Effector memory CD4-positive, alpha-beta T cell (primary cell): ENCODE measurements around the gene HSD17B7.
A peak's percentile ranks its signal among the peaks of the same experiment; 100 is the strongest.
"Not testable (repeated sequence)": the region's sequence is repeated elsewhere in the genome, so short reads cannot be mapped to it uniquely, and the experiment has no call there.

Experiments
- DNase-seq, 3 donors: peaks; one replicate each; pipeline ENCODE4 v3.0.0-alpha.2; 2020
- H3K27ac ChIP-seq: 2 replicates; pipeline ENCODE4 v1.7.0; 2013; ENCODE audit warnings: mild to moderate bottlenecking, low read length, moderate library complexity; ENCODE audit not compliant: insufficient read depth, poor library complexity, severe bottlenecking
- H3K27me3 ChIP-seq: replicated peaks from 2 replicates; pipeline ENCODE4 v1.7.0; 2013; ENCODE audit warnings: mild to moderate bottlenecking, low read length; ENCODE audit not compliant: insufficient read depth, control insufficient read depth, poor library complexity, severe bottlenecking
- H3K36me3 ChIP-seq: 2 replicates; pipeline ENCODE4 v1.7.0; 2013; ENCODE audit warnings: mild to moderate bottlenecking, low read length, moderate library complexity; ENCODE audit not compliant: control insufficient read depth, insufficient read depth
- H3K4me1 ChIP-seq: 2 replicates; pipeline ENCODE4 v1.7.0; 2013; ENCODE audit warnings: low read length, mild to moderate bottlenecking; ENCODE audit not compliant: control insufficient read depth, insufficient read depth, poor library complexity, severe bottlenecking
- H3K4me3 ChIP-seq: 2 replicates; pipeline ENCODE4 v1.7.0; 2013; ENCODE audit warnings: low read length, low read depth, mild to moderate bottlenecking; ENCODE audit not compliant: insufficient read depth, poor library complexity, severe bottlenecking
- H3K9me3 ChIP-seq: 2 replicates; pipeline ENCODE4 v1.7.0; 2013; ENCODE audit warnings: mild to moderate bottlenecking, low read length, moderate library complexity; ENCODE audit not compliant: control insufficient read depth

Gene HSD17B7

GRCh38 chr1:162799995-162800830 is 9.7 kb downstream of the HSD17B7 start:
- H3K4me1 ChIP-seq, DNase-seq, H3K27me3 ChIP-seq, H3K9me3 ChIP-seq, H3K27ac ChIP-seq, H3K4me3 ChIP-seq: not testable (repeated sequence)
- peaks cover 15% of the 10 kb centered on the region for H3K36me3 ChIP-seq

GRCh38 chr1:162807503-162807902 is 17.0 kb downstream of the HSD17B7 start:
- not testable (repeated sequence) for H3K36me3 ChIP-seq, H3K9me3 ChIP-seq, H3K4me1 ChIP-seq, DNase-seq, H3K27ac ChIP-seq, H3K27me3 ChIP-seq, H3K4me3 ChIP-seq

GRCh38 chr1:162812357-162812756 is 21.9 kb downstream of the HSD17B7 start:
- not testable (repeated sequence) for H3K27me3 ChIP-seq, DNase-seq, H3K9me3 ChIP-seq, H3K4me3 ChIP-seq, H3K4me1 ChIP-seq, H3K36me3 ChIP-seq, H3K27ac ChIP-seq

DNA sequence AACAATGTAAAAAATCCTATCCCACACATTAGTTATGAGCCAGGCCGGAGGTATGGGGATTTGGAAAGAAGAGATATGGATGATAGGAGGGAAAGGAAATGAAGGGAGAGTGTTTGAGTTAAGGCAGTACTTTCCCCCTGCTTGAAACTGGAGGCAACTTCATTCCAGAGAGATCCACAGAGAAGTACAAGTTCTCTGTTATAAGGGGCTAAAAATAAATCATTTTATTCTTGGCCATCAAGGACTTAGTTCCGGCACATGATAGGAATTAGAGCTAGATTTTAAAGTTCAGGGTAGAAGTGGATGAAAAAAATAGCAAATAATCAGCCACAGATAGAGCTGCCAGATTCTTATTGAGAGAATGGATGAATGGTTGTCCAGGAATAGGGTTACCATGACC is 27.6 kb downstream of the HSD17B7 start:
- H3K4me3 ChIP-seq, H3K4me1 ChIP-seq, H3K27me3 ChIP-seq, H3K36me3 ChIP-seq, H3K27ac ChIP-seq, DNase-seq, H3K9me3 ChIP-seq: not testable (repeated sequence)

GRCh38 chr1:162818666-162819065 is 28.2 kb downstream of the HSD17B7 start:
- not testable (repeated sequence) for H3K9me3 ChIP-seq, H3K27me3 ChIP-seq, H3K36me3 ChIP-seq, H3K27ac ChIP-seq, DNase-seq, H3K4me1 ChIP-seq, H3K4me3 ChIP-seq

DNA sequence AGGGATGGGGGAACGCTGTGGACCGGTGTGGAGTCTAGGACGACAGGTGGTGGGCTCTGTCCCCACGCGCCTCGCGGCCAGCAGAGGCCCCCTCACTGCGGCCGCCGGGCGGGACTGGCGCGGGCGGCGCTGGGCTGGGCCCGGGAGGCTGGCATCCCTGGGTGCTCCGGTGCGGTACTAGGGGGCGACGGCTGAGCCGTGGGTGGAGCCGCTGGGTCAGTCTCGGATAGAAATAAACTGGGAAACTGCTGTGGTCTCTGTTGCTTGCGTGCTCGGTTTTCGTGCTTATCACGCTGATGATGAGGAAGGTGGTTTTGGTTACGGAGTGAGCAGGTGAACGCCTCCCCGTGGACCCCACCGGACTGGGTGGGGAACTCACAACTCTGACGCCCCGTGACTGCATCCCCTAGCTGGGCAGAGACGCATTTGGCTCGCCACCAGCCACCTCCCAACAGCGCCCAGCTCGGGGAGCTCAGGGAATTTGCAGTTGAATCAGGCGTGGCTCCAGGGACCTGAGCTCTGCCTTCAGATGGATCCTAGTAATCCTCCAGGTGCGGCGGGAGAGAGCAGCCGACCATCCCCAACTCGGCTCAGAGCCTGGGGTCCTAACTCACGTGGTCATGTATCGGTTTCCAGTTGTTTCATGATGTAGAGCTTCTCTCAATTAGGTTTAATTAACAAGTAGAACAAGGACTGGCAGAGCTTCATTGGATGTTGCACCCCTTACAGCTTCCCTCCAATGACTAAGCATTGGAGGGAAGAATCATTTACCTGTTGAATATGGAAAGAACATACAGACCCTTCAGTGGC is 32.1 kb downstream of the HSD17B7 start:
- peaks cover 9% of the 10 kb centered on the region for H3K27me3 ChIP-seq
- peak overlapping the region; percentile 25 for H3K4me3 ChIP-seq
- no peak overlapping the region for H3K27ac ChIP-seq
- H3K4me1 ChIP-seq = peaks cover 9% of the 10 kb centered on the region
- H3K36me3 ChIP-seq = no peaks in the 10 kb centered on the region
- no peak for DNase-seq
- no peaks in the 10 kb centered on the region for H3K9me3 ChIP-seq

DNA sequence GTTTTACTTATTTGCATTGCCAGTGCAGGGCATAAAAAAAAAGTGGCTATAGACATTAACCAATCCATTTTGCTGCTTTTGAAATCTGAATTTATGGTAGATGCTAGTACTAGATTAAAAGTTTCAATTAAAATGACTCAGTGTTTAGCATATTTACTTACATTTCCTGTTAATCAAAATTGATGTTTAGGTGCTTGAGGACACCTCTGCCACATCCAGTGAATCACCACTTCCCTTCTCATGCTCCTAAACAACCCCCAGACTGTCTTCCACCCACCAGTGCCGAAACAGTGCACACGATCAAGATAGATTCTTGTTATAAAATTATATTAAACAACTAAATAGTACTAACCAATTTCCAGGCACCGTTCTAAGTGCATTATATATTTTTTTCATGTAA is 32.7 kb downstream of the HSD17B7 start:
- H3K9me3 ChIP-seq = no peaks in the 10 kb centered on the region
- H3K4me3 ChIP-seq = no peak overlapping the region
- no peak for DNase-seq
- no peaks in the 10 kb centered on the region for H3K36me3 ChIP-seq
- no peak overlapping the region for H3K27ac ChIP-seq
- peaks cover 9% of the 10 kb centered on the region for H3K27me3 ChIP-seq
- H3K4me1 ChIP-seq = peaks cover 9% of the 10 kb centered on the region

- Histone ChIP-seq H3K4me3 (no peak overlapping the region), H3K4me1 (peaks cover 9% of the 10 kb centered on the region), H3K27ac (no peak overlapping the region), H3K36me3 (no peaks in the 10 kb centered on the region), H3K9me3 (no peaks in the 10 kb centered on the region), H3K27me3 (peaks cover 9% of the 10 kb centered on the region)
- no peak for DNase-seq
Observed at GRCh38 chr1:162823771-162824525, 33.4 kb downstream of the HSD17B7 start.

- Histone ChIP-seq H3K27ac (no peak overlapping the region), H3K27me3 (no peaks in the 10 kb centered on the region), H3K9me3 (no peaks in the 10 kb centered on the region), H3K4me1 (no peaks in the 10 kb centered on the region), H3K36me3 (no peaks in the 10 kb centered on the region), H3K4me3 (no peak overlapping the region)
- DNase-seq = no peak
Observed at GRCh38 chr1:162829268-162829667, 38.8 kb downstream of the HSD17B7 start.
